ENCODE data around the gene DCDC1. TPM values are rescaled to one million over a fixed set of nuclear protein-coding genes. Genes with fewer than 3 reads are reported as not detected.

Gene DCDC1
- total RNA-seq, 6 experiments from 2014 or later, result not detected

DNA sequence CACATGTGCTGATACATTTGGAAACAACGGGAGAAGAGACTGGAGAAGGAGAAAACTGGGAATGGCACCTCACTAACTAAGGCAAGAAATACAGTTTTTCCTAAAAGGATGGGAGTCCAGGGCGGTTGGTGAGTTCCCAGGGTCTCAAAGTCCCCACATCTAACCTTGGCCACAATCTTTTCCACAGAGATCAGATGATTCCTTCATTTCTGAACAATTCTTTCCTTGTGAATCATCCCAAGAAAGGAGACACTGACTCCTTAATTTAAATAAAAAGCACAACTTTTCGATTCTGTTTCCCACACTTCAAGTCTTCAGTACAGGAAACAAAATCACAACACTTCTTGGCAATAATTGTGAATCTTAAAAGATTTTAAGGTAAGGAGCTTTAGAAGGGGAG is 384.7 kb downstream of the DCDC1 start:
- no peaks in the 10 kb centered on the region for H3K4me1 Mint-ChIP-seq (ENCODE audit: low read depth)
- H3K4me3 Mint-ChIP-seq, result no peak overlapping the region
- TF ChIP-seq, protein P1, sequence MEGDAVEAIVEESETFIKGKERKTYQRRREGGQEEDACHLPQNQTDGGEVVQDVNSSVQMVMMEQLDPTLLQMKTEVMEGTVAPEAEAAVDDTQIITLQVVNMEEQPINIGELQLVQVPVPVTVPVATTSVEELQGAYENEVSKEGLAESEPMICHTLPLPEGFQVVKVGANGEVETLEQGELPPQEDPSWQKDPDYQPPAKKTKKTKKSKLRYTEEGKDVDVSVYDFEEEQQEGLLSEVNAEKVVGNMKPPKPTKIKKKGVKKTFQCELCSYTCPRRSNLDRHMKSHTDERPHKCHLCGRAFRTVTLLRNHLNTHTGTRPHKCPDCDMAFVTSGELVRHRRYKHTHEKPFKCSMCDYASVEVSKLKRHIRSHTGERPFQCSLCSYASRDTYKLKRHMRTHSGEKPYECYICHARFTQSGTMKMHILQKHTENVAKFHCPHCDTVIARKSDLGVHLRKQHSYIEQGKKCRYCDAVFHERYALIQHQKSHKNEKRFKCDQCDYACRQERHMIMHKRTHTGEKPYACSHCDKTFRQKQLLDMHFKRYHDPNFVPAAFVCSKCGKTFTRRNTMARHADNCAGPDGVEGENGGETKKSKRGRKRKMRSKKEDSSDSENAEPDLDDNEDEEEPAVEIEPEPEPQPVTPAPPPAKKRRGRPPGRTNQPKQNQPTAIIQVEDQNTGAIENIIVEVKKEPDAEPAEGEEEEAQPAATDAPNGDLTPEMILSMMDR (IDR thresholded peaks at IDR 0.05), result no peak
- DNase-seq, result no peak
- no peaks in the 10 kb centered on the region for H3K36me3 Mint-ChIP-seq (ENCODE audit: low read depth)
- no peaks in the 10 kb centered on the region for H3K27me3 Mint-ChIP-seq (ENCODE audit: insufficient read depth)
- peaks cover 24% of the 10 kb centered on the region for H3K9me3 Mint-ChIP-seq
- no peak overlapping the region for H3K27ac Mint-ChIP-seq

DNA sequence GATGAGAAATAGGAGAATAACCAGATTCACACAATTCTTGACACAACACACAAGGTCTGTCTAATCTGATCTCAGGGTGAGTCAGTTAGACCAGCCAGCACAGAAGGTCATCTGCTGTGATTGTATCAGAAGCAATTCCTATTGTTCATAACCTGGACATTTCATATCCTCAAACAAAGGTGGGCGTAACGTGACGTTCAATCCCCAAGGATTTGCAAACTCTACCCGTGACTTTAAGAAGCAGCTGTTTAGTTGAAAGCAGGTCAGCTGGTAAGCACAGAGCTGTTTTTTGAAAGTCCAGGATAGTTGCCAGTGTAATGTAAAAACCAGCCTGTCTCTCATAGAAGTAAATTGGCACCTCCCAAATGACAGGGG is 385.1 kb downstream of the DCDC1 start:
- no peaks in the 10 kb centered on the region for H3K4me1 Mint-ChIP-seq (ENCODE audit: low read depth)
- no peaks in the 10 kb centered on the region for H3K36me3 Mint-ChIP-seq (ENCODE audit: low read depth)
- H3K27ac Mint-ChIP-seq, result no peak overlapping the region
- no peaks in the 10 kb centered on the region for H3K27me3 Mint-ChIP-seq (ENCODE audit: insufficient read depth)
- no peak overlapping the region for H3K4me3 Mint-ChIP-seq
- no peak for DNase-seq
- TF ChIP-seq, protein P1 (IDR thresholded peaks at IDR 0.05), result no peak
- H3K9me3 Mint-ChIP-seq, result peaks cover 21% of the 10 kb centered on the region

- Mint-ChIP-seq H3K4me1 (ENCODE audit: low read depth) (no peaks in the 10 kb centered on the region), H3K27ac (no peak overlapping the region), H3K9me3 (peaks cover 21% of the 10 kb centered on the region), H3K36me3 (ENCODE audit: low read depth) (no peaks in the 10 kb centered on the region), H3K27me3 (ENCODE audit: insufficient read depth) (no peaks in the 10 kb centered on the region), H3K4me3 (no peak overlapping the region)
- TF ChIP-seq, protein P1 (IDR thresholded peaks at IDR 0.05), result no peak
- DNase-seq, result no peak
These were observed 385.6 kb downstream of the DCDC1 start for GRCh38 chr11:30983776-30984441.

DNA sequence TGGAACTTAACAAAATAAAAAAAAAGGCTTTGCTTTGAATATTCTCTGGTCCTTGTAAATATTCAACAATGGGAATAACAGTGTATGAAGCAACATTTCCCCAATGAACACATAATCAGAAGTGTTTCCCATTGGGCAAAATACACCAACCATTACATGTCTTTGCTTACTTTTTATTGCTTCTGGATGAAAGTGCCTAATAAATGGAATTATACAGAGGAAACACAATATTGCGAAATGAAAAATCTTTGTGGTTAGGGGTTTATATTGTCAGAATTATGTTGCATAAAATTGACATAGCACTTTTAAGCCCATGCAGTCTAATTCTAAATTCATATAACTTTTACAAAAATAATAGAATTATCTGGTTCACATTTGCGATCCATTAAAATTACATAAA is 386.4 kb downstream of the DCDC1 start:
- Mint-ChIP-seq H3K9me3 (peaks cover 20% of the 10 kb centered on the region), H3K27me3 (ENCODE audit: insufficient read depth) (no peaks in the 10 kb centered on the region), H3K27ac (no peak overlapping the region), H3K4me1 (ENCODE audit: low read depth) (no peaks in the 10 kb centered on the region), H3K36me3 (ENCODE audit: low read depth) (no peaks in the 10 kb centered on the region), H3K4me3 (no peak overlapping the region)
- TF ChIP-seq, protein P1 (IDR thresholded peaks at IDR 0.05), result no peak
- no peak for DNase-seq

DNA sequence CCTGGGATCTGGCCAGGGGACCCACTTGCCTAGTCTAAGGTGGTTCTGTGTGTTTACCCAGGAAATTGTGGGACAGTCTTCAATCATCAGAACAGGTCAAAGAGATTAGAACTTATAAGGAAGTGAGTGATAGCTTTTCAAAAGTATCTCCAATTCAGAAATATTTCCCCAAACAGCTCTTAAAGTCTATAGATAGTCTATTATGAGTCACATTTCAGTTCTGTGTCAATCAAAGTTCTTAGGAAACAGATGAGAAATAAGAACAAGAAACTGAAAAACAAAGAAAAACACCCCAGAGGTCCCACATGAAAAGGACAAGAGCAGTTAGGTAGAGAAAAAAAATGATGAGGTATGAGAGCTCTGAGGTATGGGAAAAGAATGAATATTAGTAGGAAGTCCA is 402.0 kb downstream of the DCDC1 start:
- no peak overlapping the region for H3K27ac Mint-ChIP-seq
- no peaks in the 10 kb centered on the region for H3K4me1 Mint-ChIP-seq (ENCODE audit: low read depth)
- peaks cover 31% of the 10 kb centered on the region for H3K9me3 Mint-ChIP-seq
- H3K27me3 Mint-ChIP-seq (ENCODE audit: insufficient read depth), result peaks cover 1% of the 10 kb centered on the region; the same call in 1 of the 2 replicates
- peaks cover 6% of the 10 kb centered on the region; the same call in 1 of the 2 replicates for H3K36me3 Mint-ChIP-seq (ENCODE audit: low read depth)
- no peak overlapping the region for H3K4me3 Mint-ChIP-seq
- no peak for DNase-seq
- TF ChIP-seq, protein P1 (IDR thresholded peaks at IDR 0.05), result no peak
